Colonic mucosa (tissue), 4 donors: ENCODE results near the gene STK17B. TPM values are rescaled to one million over a fixed set of nuclear protein-coding genes. Genes with fewer than 3 reads are reported as not detected.

Experiments
- DNase-seq: peaks from one replicate; pipeline ENCODE4 v3.0.0-alpha.2; 2020
- H3K27ac ChIP-seq: fragments of 200-600 bp; one replicate; pipeline ENCODE4 v1.8.0; 2021
- H3K27me3 ChIP-seq: fragments of 200-600 bp; one replicate; pipeline ENCODE4 v1.8.0; 2021
- H3K36me3 ChIP-seq: fragments of 200-600 bp; one replicate; pipeline ENCODE4 v1.8.0; 2021
- H3K4me1 ChIP-seq: fragments of 200-600 bp; one replicate; pipeline ENCODE4 v1.8.0; 2021; ENCODE audit warnings: mild to moderate bottlenecking
- H3K4me3 ChIP-seq: fragments of 200-600 bp; one replicate; pipeline ENCODE4 v1.8.0; 2021
- H3K9ac ChIP-seq, 2 donors: one replicate each; pipeline ENCODE4 v1.7.0; 2013; ENCODE audit warnings: control low read depth in 2 of 2, low read depth in 2 of 2, low read length in 2 of 2
- H3K9me3 ChIP-seq: fragments of 200-600 bp; one replicate; pipeline ENCODE4 v1.8.0; 2021
- intact Hi-C: fragments of 100-400 bp; cut with DNase I; formaldehyde crosslinking; loops from one replicate; pipeline ENCODE4 v1.14.1; 2022
- total RNA-seq, 2 donors: library from RNA; stranded (reverse); fragmentation: NEBNext Ultra II Directional in 1 of 2; extraction: Animal tissue kit (Norgen Biotek cat#: 25700) in 1 of 2; gene quantifications; one replicate each; pipeline ENCODE4 v1.2.1, GENCODE V29; 2021
- TF ChIP-seq, protein P1 (sequence below): fragments of 200-600 bp; IDR thresholded peaks from one replicate; pipeline ENCODE4 v1.8.0; 2022; ENCODE audit warnings: antibody characterized with exemption, mild to moderate bottlenecking
- donor health status: healthy.
- donor health status: DM: no; HTN: no; CAD: no.
- donor health status: DM: no; HTN: no; CAD: no.

STK17B gene
- total RNA-seq, 2 donors from 2014 or later = 13.9 to 40.5 TPM

DNA sequence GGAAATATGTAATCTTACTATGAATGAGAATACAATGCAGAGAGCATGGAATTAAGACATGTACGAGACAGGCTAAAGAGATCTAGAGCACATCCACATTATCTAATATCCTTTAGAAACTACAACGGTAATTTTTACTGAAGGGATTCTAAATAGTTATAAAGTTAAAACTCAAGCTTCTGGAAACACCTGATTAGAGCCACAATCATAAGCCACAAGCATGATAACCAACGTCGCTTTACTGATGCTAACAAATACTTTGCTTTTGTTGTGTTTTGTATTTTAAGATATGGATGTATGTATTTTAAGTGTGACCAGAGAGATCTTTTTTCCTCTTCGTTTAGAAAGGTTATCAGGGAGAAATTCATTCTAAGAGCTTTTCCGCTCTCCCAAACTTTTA lies 44.0 kb upstream of the STK17B start:
- no peaks in the 10 kb centered on the region for H3K9me3 ChIP-seq
- H3K36me3 ChIP-seq = no peaks in the 10 kb centered on the region
- DNase-seq = no peak
- intact Hi-C loops = no loop called here
- no peaks in the 10 kb centered on the region for H3K27me3 ChIP-seq
- no peak overlapping the region for H3K9ac ChIP-seq
- H3K4me1 ChIP-seq = no peaks in the 10 kb centered on the region
- H3K4me3 ChIP-seq = no peak overlapping the region
- no peak overlapping the region for H3K27ac ChIP-seq
- TF ChIP-seq, protein P1, sequence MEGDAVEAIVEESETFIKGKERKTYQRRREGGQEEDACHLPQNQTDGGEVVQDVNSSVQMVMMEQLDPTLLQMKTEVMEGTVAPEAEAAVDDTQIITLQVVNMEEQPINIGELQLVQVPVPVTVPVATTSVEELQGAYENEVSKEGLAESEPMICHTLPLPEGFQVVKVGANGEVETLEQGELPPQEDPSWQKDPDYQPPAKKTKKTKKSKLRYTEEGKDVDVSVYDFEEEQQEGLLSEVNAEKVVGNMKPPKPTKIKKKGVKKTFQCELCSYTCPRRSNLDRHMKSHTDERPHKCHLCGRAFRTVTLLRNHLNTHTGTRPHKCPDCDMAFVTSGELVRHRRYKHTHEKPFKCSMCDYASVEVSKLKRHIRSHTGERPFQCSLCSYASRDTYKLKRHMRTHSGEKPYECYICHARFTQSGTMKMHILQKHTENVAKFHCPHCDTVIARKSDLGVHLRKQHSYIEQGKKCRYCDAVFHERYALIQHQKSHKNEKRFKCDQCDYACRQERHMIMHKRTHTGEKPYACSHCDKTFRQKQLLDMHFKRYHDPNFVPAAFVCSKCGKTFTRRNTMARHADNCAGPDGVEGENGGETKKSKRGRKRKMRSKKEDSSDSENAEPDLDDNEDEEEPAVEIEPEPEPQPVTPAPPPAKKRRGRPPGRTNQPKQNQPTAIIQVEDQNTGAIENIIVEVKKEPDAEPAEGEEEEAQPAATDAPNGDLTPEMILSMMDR = no peak

DNA sequence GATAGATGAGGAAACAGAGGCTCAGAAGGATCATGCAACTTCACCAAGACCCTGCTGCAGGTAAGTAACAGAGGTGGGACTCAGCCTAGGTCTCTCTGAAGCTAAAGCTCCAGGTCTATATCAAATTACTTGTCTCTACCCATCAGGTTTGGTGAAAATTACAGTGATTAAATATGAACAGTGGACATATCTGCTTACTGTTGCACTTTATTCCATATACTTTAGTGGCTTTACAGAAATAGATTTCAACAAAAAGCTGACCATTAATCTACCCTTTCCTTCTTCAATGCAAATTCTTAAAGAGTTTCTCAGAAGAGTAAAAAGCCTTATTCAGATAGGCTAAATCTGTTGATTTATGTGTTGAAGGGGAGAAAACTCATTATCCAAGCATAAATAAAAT lies 42.8 kb upstream of the STK17B start:
- TF ChIP-seq, protein P1 = no peak
- Histone ChIP-seq H3K27me3 (no peaks in the 10 kb centered on the region), H3K4me1 (no peaks in the 10 kb centered on the region), H3K9ac (no peak overlapping the region), H3K4me3 (no peak overlapping the region), H3K36me3 (no peaks in the 10 kb centered on the region), H3K9me3 (no peaks in the 10 kb centered on the region), H3K27ac (no peak overlapping the region)
- intact Hi-C loops = no loop called here
- no peak for DNase-seq

DNA sequence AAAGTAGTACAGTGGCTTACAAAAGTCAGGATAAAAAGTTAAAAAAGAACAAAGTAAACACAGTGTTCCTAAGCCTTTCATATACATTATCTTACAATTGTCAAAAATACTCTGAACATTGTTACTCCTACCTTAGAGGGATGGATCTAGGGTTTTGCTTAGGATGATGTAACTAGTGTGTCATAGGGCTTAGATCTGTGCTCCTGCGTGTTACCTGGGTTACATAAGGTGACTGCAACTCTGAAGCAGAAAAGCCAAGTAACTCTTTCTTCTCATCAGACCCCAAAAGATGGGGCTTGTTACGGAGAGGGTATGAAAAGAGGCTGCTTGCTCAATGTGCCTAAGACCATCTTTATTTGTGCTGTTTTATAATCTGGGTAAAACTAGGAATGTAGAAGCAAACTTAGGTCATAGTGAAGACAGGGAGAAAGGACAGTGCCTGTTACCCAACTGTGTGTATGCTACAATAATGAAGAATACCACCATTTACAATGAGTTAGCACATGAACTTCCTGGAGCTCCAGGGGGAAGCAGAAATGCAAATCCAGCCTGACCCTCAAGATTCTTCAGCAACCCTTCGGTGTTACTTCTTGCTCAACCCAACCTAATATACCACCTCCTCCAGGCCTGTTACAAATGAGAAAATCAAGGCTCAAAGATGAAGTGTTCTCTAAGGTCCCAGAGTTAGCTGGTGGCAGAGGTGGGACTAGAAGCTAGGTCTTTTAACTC lies 42.0 kb upstream of the STK17B start:
- no peaks in the 10 kb centered on the region for H3K4me1 ChIP-seq
- no peak for DNase-seq
- no peak overlapping the region for H3K9ac ChIP-seq
- no peak overlapping the region for H3K4me3 ChIP-seq
- TF ChIP-seq, protein P1 = no peak
- H3K27ac ChIP-seq = no peak overlapping the region
- no peaks in the 10 kb centered on the region for H3K36me3 ChIP-seq
- no peaks in the 10 kb centered on the region for H3K27me3 ChIP-seq
- H3K9me3 ChIP-seq = no peaks in the 10 kb centered on the region
- intact Hi-C loops = no loop called here

DNA sequence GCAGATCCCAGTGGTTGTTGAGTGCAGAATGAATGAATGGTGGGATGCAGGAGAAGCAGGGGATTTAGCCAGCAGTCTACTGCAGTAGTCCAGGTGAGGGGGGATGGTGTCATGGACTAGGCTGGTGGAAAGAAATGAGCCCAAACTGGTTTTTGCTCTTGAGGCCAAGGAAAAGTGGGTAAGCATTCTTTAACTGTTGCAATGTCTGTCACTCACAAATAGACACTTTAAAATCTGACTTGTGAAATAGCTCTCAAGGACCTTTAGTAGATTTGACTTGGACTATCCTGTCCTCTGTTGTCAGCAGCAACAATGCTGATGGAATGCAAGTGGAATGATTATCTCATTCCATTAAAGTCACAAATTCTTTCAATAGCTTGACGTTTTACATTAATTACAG lies 37.5 kb upstream of the STK17B start:
- H3K27me3 ChIP-seq = no peaks in the 10 kb centered on the region
- TF ChIP-seq, protein P1 = no peak
- H3K4me3 ChIP-seq = no peak overlapping the region
- no peaks in the 10 kb centered on the region for H3K9me3 ChIP-seq
- H3K9ac ChIP-seq = no peak overlapping the region
- intact Hi-C loops = no loop called here
- no peaks in the 10 kb centered on the region for H3K36me3 ChIP-seq
- no peaks in the 10 kb centered on the region for H3K4me1 ChIP-seq
- no peak for DNase-seq
- H3K27ac ChIP-seq = no peak overlapping the region

DNA sequence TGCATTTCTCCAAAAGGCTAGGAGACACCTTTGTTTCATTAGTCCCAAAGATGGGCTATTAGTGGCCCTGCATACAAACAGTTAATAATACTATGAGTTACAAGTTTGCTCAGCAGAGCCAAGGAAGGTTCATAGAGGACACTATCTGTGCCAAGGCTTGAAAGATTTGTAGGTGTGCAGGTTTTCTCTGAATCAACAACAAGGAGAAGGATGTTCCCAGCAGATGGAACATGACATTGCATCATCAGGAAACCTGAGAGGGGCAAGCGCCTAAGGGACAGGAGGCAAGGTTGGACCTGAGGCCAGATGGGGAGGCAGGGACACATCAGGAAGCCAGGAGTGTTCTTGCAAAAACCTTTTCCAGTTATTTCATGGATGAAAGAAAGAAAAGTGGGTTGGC lies 35.4 kb upstream of the STK17B start:
- Histone ChIP-seq H3K4me1 (no peaks in the 10 kb centered on the region), H3K27me3 (no peaks in the 10 kb centered on the region), H3K36me3 (no peaks in the 10 kb centered on the region), H3K27ac (no peak overlapping the region), H3K9me3 (no peaks in the 10 kb centered on the region), H3K4me3 (no peak overlapping the region), H3K9ac (no peak overlapping the region)
- DNase-seq = no peak
- TF ChIP-seq, protein P1 = no peak
- intact Hi-C loops = no loop called here
